HepG2 (cell line): Measurements from ENCODE around the gene KIF26B. TPM values are rescaled to one million over a fixed set of nuclear protein-coding genes. Genes with fewer than 3 reads are reported as not detected.

ENCODE experiments used
- ATF7 ChIP-seq, 2 experiments: fragments of 450-650 bp in 1 of 2; sonication (generic) in 1 of 2; formaldehyde crosslinking in 1 of 2; IDR thresholded peaks; 2 replicates each; pipeline versions ENCODE4 v1.4.0 to v1.6.1; 2016 to 2020; ENCODE audit warnings: antibody characterized with exemption in 1 of 2, mild to moderate bottlenecking in 1 of 2, missing genetic modification reagents in 1 of 2
- BATF2 ChIP-seq: sonication (generic); formaldehyde crosslinking; IDR thresholded peaks from 2 replicates; pipeline ENCODE4 v1.8.0; 2022; ENCODE audit warnings: mild to moderate bottlenecking, missing genetic modification reagents, moderate library complexity
- GLMP ChIP-seq: sonication (generic); formaldehyde crosslinking; IDR thresholded peaks from 2 replicates; pipeline ENCODE4 v1.9.0; 2021; ENCODE audit warnings: missing genetic modification reagents, mild to moderate bottlenecking, borderline replicate concordance
- HINFP ChIP-seq: sonication (generic); formaldehyde crosslinking; IDR thresholded peaks from 2 replicates; pipeline ENCODE4 v1.4.0; 2020; ENCODE audit warnings: low read depth, mild to moderate bottlenecking, missing genetic modification reagents
- MAFG ChIP-seq: sonication (generic); formaldehyde crosslinking; IDR thresholded peaks from 2 replicates; pipeline ENCODE4 v1.5.1; 2020; ENCODE audit warnings: mild to moderate bottlenecking, missing genetic modification reagents
- MLXIP ChIP-seq: sonication (generic); formaldehyde crosslinking; IDR thresholded peaks from 2 replicates; pipeline ENCODE4 v1.9.0; 2021; ENCODE audit warnings: missing genetic modification reagents, borderline replicate concordance
- MTA3 ChIP-seq: sonication (generic); formaldehyde crosslinking; IDR thresholded peaks from 2 replicates; pipeline ENCODE4 v1.4.0; 2020; ENCODE audit warnings: missing genetic modification reagents
- NCOR1 ChIP-seq: fragments of 200-600 bp; sonication (generic); IDR thresholded peaks from 2 replicates; pipeline ENCODE4 v1.7.0; 2017; ENCODE audit warnings: antibody characterized with exemption, low read length, borderline replicate concordance
- NRL ChIP-seq: sonication (generic); formaldehyde crosslinking; IDR thresholded peaks from 2 replicates; pipeline ENCODE4 v1.5.0; 2020; ENCODE audit warnings: missing genetic modification reagents, mild to moderate bottlenecking, moderate library complexity, borderline replicate concordance
- PAWR ChIP-seq: sonication (generic); formaldehyde crosslinking; IDR thresholded peaks from 2 replicates; pipeline ENCODE4 v1.4.0; 2020; ENCODE audit warnings: missing genetic modification reagents, mild to moderate bottlenecking, borderline replicate concordance
- PRDM10 ChIP-seq: sonication (generic); formaldehyde crosslinking; IDR thresholded peaks from 2 replicates; pipeline ENCODE4 v1.4.0; 2020; ENCODE audit warnings: low read depth, missing genetic modification reagents
- RELA ChIP-seq: sonication (generic); formaldehyde crosslinking; IDR thresholded peaks from 2 replicates; pipeline ENCODE4 v1.4.0; 2020; ENCODE audit warnings: missing genetic modification reagents
- RFX3 ChIP-seq: IDR thresholded peaks from 2 replicates; pipeline ENCODE4 v1.6.1; 2016; ENCODE audit warnings: missing biosample characterization, missing genetic modification reagents
- SNAI1 ChIP-seq: sonication (generic); formaldehyde crosslinking; IDR thresholded peaks from 2 replicates; pipeline ENCODE4 v1.5.0; 2020; ENCODE audit warnings: mild to moderate bottlenecking, missing genetic modification reagents, borderline replicate concordance
- SNAPC2 ChIP-seq: sonication (generic); formaldehyde crosslinking; IDR thresholded peaks from 2 replicates; pipeline ENCODE4 v1.8.1; 2022; ENCODE audit warnings: mild to moderate bottlenecking, missing genetic modification reagents
- TAF15 ChIP-seq: fragments of 200-400 bp; formaldehyde crosslinking; IDR thresholded peaks from one replicate; pipeline ENCODE4 v1.6.1; 2018; ENCODE audit warnings: mild to moderate bottlenecking, low read depth, low read length; ENCODE audit not compliant: poor library complexity, severe bottlenecking
- ZNF24 ChIP-seq: fragments of 450-650 bp; IDR thresholded peaks from 2 replicates; pipeline ENCODE4 v1.6.1; 2017; ENCODE audit warnings: antibody characterized with exemption, mild to moderate bottlenecking
- ZNF263 ChIP-seq: sonication (generic); formaldehyde crosslinking; IDR thresholded peaks from 2 replicates; pipeline ENCODE4 v1.4.0; 2020; ENCODE audit warnings: missing genetic modification reagents
- ZNF720 ChIP-seq: sonication (generic); formaldehyde crosslinking; IDR thresholded peaks from 2 replicates; pipeline ENCODE4 v1.4.0; 2020; ENCODE audit warnings: missing genetic modification reagents
- ZNF777 ChIP-seq: sonication (generic); formaldehyde crosslinking; IDR thresholded peaks from 2 replicates; pipeline ENCODE4 v1.4.0; 2020; ENCODE audit warnings: missing genetic modification reagents
- polyA plus RNA-seq, 8 experiments: library from polyadenylated mRNA; depleted of rRNA in 3 of 8; stranded (reverse) in 7 of 8; unstranded in 1 of 8; fragments of >200 nt; fragmentation: Illumina TruSeq in 4 of 8; extraction: Trizol in 4 of 8; gene quantifications; 2 replicates each; pipeline versions ENCODE4 v1.2.1 to v1.2.3, GENCODE V29; 2011 to 2016; ENCODE audit warnings: low read depth in 4 of 8, missing spikeins in 1 of 8, mixed read lengths in 1 of 8; ENCODE audit not compliant: insufficient read depth in 1 of 8
- total RNA-seq, 5 experiments: library from RNA; depleted of rRNA; stranded (reverse); fragments of >200 nt; fragmentation: Illumina TruSeq; extraction: Trizol; gene quantifications; 2 replicates each; pipeline ENCODE4 v1.2.3, GENCODE V29; 2016; ENCODE audit warnings: low read depth in 1 of 5

Gene KIF26B
- total and polyA plus RNA-seq, 2 of the 13 experiments (the other 11 are each of a cell fraction or from before 2014, with no cell fraction given): 0.08 to 0.09 TPM

- no peak for TF ChIP-seq PRDM10 (CRISPR knock-in tag)
- no peak for TF ChIP-seq TAF15
- no peak for TF ChIP-seq BATF2 (CRISPR knock-in tag)
- no peak for TF ChIP-seq MAFG (CRISPR knock-in tag)
- TF ChIP-seq NCOR1: no peak
- peak; percentile 67; the same call in 1 of the 2 replicates for TF ChIP-seq ZNF263 (CRISPR knock-in tag)
- no peak for TF ChIP-seq ZNF24
- peak; percentile 87 for TF ChIP-seq ZNF777 (CRISPR knock-in tag)
- TF ChIP-seq SNAPC2 (CRISPR knock-in tag): no peak
- no peak for TF ChIP-seq ATF7 (IDR thresholded peaks at IDR 0.05)
- TF ChIP-seq ATF7 (CRISPR knock-in tag; IDR thresholded peaks at IDR 0.05): no peak
- no peak for TF ChIP-seq ZNF720 (CRISPR knock-in tag)
- TF ChIP-seq NRL (CRISPR knock-in tag): no peak
- TF ChIP-seq MLXIP (CRISPR knock-in tag): no peak
- TF ChIP-seq MTA3 (CRISPR knock-in tag): no peak
- no peak for TF ChIP-seq SNAI1
- no peak for TF ChIP-seq RELA (CRISPR knock-in tag)
- TF ChIP-seq GLMP (CRISPR knock-in tag): no peak
- TF ChIP-seq RFX3 (CRISPR knock-in tag): no peak
- TF ChIP-seq PAWR (CRISPR knock-in tag): no peak
- no peak for TF ChIP-seq HINFP (CRISPR knock-in tag)
Observed at GRCh38 chr1:245156041-245156735, 1.4 kb downstream of the KIF26B start (continued).
